ENCODE data around the gene ITPKB.

DNA sequence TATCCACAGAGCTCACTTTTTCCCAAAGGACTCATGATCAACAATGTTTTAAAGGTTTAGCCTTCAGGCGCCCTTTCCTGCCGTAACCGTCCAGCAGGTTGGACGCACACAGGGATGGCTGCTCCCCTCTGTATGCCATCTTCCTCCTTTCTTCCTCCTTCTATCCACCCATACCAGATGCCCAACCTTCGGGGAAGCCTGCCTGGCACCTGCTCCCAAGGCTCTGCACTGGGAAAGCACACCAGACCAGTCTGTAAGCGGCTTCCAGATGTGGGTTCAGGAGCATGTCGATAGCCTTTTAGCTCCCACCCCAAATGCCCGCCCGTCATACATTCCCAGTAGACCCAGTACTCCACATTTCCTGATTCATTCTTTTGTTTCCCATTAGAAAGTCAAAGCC is 137.6 kb downstream of the ITPKB start:
- TF ChIP-seq HOXA7 (CRISPR knock-in tag; IDR thresholded peaks at IDR 0.05) (no peak), ZNF605 (CRISPR knock-in tag; IDR thresholded peaks at IDR 0.05) (no peak), HDAC2 (CRISPR knock-in tag; IDR thresholded peaks at IDR 0.05) (no peak), ADNP (CRISPR knock-in tag; IDR thresholded peaks at IDR 0.05) (no peak)
- TF ChIP-seq, protein P1, sequence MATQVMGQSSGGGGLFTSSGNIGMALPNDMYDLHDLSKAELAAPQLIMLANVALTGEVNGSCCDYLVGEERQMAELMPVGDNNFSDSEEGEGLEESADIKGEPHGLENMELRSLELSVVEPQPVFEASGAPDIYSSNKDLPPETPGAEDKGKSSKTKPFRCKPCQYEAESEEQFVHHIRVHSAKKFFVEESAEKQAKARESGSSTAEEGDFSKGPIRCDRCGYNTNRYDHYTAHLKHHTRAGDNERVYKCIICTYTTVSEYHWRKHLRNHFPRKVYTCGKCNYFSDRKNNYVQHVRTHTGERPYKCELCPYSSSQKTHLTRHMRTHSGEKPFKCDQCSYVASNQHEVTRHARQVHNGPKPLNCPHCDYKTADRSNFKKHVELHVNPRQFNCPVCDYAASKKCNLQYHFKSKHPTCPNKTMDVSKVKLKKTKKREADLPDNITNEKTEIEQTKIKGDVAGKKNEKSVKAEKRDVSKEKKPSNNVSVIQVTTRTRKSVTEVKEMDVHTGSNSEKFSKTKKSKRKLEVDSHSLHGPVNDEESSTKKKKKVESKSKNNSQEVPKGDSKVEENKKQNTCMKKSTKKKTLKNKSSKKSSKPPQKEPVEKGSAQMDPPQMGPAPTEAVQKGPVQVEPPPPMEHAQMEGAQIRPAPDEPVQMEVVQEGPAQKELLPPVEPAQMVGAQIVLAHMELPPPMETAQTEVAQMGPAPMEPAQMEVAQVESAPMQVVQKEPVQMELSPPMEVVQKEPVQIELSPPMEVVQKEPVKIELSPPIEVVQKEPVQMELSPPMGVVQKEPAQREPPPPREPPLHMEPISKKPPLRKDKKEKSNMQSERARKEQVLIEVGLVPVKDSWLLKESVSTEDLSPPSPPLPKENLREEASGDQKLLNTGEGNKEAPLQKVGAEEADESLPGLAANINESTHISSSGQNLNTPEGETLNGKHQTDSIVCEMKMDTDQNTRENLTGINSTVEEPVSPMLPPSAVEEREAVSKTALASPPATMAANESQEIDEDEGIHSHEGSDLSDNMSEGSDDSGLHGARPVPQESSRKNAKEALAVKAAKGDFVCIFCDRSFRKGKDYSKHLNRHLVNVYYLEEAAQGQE (IDR thresholded peaks at IDR 0.05; ENCODE audit: borderline replicate concordance in 1 of 2, low read depth in 1 of 2, low read length in 2 of 2) = no peak
